NCI-H774 (cell line): Measurements from ENCODE around the gene SLC24A3.

Experiments
- DNase-seq: peaks from one replicate; lab custom pipeline; 2025; lab: John Stamatoyannopoulos, UW

Gene SLC24A3

DNA sequence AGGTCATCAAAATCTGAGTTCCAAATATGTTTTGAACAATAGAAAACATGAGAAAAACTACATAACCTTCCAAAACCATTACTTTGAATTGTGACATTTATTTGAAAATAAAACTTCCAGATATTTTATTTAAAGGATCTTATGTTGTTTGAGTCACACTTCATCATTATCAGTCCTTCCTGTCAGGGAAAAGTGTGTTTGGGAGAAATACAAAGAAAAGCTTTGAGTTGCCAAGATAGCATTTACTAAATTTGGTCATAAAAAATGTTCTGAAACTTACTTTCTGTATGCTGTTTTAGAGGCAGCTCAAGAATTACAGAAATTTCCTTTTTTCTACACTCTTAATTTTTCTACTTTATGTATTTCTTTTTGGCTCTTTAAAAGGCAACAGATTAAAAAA, 337.5 kb downstream of the SLC24A3 start:
- no peak for DNase-seq

DNA sequence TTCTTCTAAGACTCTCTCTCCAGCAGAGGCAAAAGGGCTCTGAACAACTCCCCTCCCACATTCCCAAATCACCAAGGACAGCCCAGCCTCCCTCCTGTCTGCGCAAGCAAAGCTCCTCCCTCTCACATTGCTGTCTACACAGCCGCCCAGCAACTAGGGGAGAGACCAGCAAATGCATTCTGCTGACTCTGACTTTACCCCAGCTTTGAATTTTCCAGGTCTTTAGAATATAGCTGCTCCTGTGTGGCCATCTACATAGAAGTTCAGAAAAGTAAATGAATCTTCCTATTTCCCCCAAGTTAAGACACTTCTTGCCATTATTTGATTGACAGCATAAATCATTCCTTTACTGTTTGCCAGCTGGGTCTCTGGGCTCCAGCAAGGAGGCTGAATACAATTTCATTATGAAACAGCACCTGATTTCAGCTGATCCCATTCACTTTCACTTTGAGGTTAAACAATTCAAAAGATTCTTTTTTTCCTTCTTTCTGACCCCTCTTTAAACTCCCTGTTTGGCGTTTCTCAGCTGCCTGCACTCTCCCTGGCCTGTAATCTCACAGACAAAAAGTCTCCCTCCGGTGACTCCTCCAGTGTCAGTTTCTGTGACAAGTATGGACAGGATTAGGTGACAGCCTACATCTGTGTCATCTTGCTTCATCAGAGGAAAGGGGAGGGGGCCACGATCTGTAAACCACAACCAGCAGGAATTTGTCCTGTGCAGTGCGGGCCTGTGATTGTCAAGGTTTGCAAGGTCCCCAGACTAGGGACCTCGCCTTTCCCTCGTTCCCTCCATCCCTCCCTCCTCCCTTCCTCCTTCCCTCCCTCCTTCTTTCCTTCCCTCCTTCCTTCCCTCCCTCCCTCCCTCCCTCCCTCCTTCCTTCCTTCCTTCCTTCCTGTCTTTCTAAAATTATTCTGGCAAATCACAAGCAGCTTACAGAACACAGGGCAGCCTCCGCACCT, 340.1 kb downstream of the SLC24A3 start:
- no peak for DNase-seq

DNA sequence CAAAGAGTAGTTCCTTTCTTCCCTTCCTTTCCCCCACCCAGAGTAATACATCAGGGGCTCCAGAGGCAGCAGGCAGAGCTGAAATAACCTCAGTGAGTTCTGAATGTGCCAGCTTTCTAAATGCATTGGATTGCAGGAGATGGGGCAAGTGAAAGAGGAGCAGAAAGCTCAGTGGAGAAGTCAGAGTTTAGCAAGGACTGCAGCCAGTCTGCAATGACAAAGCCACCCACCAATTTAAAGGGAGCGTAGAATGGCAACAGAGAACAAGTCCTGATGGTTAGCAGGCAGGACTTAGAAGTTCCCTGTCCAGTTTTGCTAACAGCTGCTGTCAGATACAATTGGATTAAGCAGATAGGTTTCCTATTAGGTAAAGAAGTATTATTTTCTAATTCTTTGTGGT, 342.2 kb downstream of the SLC24A3 start:
- DNase-seq = no peak

DNA sequence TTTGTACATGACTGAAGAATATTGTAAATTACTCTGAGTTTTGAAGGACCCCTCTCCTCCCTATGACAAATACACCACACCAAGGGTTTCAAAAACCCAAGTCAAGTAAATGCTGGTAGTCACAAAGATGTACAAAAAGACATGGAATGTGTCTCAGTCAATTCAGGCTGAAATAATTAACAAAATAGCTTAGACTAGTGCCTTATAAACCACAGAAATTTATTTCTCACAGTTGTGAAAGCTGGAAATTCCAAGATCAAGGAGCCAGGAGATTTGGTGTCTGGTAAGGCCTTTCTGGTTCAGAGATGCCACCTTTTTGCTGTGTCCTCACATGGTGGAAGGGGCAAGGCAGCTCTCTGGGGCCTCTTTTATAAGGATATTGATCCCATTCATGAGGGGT, 343.3 kb downstream of the SLC24A3 start:
- no peak for DNase-seq

DNA sequence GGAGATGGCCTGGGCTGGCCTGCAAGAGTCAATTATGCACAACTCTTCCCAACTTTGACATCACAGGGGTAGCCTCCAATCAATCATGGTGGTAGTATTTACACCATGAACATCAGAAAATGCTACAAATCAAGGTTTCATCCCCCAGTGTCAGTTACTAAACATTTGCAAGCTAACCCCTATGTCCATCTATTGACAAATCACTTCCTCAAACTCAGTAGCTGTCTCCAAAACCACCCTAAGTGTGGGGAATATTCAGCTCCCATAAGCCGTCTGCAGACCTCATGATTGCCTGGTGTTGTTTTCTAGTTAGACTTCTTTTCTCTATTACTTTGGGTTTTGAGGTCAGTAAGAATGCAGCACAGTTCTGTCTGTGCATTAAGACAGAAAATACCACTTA, 344.8 kb downstream of the SLC24A3 start:
- no peak for DNase-seq

DNA sequence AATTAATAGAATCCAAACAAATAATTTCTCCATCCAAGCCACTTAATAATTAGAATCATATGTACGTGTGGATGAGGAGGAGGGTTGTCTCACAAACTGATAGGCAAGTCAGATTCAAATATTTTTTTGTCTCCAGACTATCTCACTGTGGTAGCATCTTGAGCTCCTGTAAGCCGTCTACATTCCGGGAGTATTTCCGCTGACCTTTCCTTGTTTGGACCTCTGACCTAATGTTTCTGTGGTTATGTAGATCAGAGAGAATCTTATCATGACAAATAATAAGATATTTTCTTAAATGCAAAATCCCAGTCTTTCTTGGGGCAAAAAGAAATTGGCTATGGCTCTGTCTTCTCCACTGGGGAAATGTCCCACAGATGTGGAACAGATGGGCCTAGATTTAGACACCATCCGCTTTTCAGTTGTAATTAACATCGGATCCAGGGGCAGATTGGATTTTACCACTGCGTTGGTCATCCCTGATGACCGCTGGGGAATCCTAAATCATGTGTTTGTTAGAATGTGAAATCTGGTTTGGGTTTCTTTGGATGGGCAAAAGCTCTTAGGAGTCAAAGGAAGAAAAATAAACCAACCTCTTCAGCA, 348.5 kb downstream of the SLC24A3 start:
- no peak for DNase-seq

DNA sequence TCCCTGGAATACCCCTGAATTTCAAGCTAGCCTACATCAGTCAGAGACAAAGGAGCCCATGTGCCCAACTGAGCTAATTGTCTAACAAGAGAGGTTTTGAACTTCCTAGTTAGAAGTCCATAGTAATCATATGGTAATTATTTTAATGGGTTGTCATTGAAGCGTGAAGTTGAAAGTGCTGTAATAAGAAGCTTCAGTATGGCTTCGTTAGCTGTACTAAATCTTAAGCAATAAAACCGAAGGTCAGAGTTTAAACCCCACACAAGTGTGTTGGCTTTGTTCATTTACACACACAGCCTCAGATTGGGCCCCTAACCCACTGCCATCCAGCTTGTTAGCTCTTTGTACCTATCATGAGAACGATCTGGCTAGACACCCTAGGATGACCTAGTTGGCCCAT, 350.0 kb downstream of the SLC24A3 start:
- no peak for DNase-seq

DNA sequence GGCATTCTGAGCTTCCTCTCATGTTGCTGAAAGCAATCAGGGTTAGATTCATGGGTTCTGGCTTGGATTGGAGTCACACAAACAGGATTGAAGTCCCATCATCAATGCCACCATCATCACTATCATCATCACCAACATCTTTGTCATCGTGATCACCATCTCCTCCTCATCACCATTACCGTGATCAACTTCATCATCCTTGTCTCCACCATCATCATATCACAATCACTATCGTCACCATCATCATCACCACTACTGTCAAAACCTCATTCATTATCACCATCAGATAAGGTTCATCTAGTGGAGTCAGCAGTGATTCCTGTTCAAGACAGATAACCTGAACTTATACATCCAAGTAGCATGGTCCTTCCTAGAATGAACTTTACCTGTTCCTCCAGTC, 351.8 kb downstream of the SLC24A3 start:
- no peak for DNase-seq

DNA sequence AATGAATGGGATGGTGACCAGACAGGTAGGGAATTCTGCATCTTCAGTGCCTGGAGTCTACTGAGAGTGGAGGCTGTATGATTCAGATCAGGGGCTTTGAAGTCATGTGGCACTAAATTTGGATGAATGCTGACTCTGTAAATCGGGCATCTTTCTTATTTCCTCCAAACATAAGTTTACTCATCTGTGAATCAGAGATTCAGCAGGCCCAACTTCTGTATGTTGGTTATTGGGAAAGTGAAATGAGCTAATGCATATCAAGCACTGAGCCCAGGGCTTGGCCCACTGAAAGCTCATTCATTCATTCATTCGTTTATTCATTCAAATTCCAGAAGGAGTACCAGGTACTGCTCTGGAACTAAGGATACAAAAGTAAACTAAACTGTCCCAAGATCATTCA, 353.3 kb downstream of the SLC24A3 start:
- DNase-seq = no peak

DNA sequence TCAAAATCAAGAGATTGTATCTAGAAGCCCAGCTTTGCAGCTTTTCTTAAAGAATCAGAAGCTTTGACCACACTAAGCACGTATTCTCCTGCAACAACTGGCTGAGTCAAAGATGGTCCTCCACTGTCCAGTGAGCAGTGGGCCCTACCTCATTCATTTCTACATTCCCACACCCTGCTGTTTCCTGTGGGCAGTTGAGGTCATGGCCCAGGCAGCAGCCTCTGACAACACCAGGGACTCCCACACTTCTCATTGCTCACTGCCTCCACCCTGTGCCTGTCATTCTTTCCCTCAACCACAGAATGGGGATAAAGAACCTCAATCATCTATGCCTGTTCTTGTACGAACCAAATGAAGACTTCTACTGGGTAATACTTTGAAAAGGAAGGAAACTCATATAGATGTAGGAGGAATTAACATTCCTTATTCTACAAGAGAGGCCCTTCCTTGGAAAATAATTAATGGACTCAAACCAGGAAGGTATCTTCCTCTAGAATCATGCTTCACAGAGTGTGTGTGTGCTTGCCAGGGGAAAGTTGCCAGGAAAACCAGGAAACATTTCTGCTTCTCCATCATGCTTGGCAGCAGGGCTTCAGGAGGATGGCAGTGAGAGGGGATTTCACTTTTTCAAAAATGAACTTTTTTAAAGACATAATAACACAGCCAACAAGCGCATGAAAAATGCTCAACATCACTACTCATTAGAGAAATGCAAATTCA, 353.9 kb downstream of the SLC24A3 start:
- DNase-seq = no peak

DNA sequence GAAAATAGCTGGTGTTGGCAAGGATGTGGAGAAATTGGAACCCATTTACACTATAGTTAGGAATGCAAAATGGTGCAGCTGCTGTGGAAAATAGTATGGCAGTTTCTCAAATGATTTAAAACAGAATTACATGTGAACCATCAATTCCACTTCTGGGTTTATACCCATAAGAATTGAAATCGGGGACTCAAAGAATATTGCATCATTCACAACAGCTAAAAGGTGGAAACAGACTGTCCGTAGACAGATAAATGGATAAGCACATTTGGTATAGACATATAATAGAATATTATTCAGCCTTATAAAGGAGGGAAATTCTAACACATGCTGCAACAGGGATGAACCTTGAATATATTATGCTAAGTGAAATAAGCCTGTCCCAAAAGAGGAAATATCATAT, 355.7 kb downstream of the SLC24A3 start:
- DNase-seq = no peak

DNA sequence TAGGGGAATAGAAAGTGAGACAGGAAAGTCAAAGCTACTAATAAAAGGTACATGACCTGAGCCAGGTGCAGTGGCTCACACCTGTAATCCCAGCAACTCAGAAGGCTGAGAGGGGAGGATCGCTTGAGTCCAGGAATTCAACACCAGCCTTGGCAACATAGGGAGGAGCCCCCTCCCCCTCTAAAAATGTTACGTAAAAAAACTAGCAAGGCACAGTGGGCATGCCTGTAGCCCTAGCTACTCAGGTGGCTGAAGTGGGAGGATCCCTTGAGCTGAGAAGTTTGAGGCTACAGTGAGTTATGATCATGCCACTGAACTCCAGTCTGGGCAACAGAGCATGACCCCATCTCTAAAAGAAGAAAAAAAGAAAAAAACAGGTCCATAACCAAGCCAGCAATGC, 359.6 kb downstream of the SLC24A3 start:
- DNase-seq = no peak

DNA sequence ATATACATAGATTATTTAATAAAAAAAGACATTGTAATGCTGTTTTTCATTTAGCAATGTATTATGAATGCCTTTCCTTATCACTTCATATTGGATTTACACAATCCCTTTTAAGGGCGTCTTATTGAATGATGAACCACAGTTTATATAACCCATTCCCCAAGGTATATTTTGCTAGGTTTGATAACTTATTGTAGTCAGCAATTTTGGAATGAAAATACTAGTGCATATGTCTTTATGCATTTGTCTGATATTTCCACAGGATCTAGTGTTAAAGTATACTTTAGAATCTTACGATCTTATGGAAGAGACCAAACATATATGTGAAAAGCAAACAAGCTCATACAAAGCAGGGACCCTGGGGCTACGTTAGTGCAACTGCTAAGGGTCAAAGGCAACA, 365.2 kb downstream of the SLC24A3 start:
- no peak for DNase-seq

DNA sequence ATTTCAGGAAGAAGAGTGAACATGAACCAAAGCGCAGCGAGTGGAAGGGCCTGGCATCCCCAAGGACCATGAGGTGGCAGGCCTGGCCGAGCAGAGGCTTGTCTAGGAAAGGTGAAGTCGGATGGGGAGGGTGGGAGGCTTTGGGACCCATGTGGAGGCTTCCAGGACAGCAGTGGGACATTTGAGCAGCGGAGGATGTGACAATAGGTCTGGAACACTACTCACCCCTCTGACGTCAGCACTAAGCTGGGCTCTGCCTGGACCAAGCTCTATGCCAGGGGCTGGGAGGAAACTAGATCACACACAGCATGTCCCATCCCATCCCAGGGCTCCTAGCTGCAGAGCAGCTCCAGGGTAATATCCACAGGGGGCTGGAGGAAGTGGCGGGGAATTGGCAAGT, 370.3 kb downstream of the SLC24A3 start:
- DNase-seq = no peak

DNA sequence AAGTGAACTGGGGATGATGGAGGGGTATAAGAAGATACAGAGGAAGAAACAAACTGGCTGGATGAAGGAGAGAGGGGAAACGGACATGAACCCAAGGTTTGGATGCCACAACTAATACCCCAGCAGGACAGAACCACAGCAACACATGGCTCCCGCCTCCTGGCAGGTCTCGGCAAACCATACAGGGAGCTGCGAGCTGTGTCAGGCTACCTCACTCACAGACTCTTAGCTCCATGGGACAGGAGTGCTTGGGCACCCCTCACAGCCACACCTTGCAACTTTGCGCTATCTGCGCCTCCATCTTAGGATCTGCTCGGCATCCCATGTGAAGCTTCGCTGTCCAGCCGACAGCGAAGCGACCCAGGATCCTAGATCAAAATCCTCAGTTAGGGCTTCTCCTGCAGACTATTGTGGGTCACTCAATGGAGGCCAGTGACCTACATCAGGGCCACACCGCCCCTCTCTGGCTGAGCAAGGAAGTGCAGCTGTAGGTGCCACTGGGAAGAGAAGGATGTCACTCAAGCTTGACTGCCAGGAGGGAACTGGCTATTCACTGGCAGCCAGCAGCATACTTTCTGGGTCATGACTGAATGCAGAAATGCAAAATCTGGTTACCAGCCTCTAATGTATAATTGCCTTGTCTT, 371.2 kb downstream of the SLC24A3 start:
- DNase-seq = peak; percentile 51

DNA sequence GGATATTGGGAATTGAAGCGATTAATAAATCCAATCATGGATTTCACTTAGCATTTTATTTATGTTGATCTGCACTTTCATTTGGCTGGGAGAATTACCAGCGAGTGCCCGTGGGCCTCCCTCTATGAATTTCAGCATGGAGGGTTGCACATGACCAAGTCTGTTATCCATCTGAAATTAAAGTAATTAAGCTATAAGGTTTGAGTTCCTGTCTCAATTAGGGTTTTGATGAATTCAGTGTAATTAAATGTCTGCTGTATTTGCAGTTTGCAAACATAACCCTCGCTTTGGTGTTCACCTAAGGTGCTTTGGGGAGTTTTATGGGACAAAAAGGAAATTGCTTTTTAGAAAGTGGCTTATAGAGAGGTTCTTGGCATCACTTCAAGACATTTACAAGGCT, 375.8 kb downstream of the SLC24A3 start:
- no peak for DNase-seq

DNA sequence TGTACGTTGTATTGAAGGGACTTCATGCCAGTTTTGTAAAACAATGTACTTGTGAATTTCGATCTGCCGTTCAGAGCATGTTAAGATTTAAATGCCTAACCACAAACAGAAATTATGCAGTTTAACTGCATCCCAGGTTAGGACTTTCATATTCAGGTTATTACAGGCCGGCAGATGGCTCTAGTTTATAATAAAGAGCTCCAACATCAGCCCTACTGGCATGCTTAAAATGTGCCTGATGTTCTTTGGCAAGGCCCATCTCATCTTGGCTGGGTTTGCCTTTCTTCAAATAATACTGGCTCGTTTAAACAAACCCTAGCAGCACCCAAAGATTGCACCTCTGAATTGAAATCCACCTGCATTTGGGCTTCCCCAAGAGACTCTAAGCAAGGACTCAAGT, 376.3 kb downstream of the SLC24A3 start:
- no peak for DNase-seq

DNA sequence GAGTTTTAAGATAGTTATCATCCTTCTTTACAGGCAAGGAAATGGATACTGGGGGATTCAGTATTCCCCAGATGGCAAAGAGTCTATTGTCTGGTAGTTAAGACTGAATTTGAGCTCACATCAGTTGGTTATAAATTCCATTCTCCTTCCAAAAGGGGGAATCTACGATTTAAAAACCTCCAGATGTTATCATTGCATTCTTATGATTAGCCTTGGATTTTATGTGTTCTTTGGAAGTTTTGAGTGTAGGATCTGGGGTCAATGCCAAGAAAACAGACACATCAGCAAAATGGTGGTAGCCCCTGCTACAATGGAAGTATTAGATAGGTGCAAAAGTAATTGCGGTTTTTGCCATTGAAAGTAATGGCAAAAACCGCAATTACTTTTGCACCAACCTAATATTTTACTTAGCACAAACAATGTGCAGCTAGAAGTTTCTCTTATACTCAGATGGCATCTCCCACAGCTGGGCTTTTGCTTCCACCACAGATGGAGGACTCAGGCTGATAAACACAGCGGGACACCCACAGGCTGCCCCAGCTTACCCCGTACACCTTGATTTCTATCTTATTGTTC, 377.4 kb downstream of the SLC24A3 start:
- DNase-seq = no peak

DNA sequence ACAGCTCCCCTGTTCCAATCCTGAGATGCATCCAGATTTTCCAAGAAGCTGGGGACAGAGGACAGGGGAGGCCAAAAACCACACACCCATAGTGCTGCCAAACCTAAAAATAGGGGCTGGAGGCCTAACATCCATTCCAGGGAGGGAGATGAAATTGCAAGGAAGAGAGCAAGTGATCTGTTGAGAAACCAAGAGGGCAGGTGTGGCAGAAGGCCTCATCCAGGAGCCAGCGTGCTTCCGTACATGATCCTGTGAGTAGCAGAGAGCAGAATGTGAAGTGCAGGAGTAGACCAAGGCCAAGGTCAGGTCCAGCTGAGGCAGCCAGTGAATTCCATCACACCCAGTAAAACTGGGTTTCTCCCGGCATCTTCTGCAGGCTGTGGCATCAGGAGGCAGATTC, 377.9 kb downstream of the SLC24A3 start:
- DNase-seq = no peak

DNA sequence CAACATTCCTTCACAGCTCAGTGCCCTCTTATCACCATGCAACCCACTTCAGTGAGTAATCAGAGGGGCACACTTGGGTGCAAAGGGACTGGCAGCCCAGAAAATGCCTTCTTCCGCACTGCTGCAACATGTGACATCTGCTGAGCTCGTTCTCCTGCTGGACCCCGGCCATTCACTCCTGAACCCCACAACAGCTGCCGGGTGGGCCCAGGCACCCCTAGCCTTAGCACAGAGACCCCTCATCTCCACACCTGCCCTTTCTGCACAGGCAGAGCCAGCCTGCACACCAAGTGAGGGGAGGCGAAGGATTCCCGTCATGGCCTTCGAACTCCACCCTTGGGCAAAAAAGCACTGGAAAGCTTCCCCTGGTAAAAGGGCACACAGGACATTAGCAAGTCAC, 381.3 kb downstream of the SLC24A3 start:
- DNase-seq = no peak

DNA sequence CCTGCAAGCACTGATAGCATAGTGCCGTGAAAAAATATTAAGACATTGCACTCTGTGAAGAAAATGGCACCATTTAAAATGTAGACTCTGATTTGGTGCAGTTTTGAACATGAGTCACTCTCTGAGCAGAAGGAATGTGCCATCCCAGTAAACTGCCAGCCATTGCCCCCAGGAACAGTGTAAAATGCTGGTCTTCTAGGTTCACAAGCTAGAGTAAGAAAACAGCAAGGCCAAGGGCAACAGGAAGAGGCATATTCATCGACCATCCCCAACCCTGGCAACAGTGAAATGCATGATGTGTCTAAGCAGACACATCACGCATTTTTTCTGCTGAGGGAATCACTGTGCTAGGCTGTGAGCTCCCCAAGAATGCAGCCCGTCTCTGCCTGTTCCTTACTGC, 382.5 kb downstream of the SLC24A3 start:
- DNase-seq = no peak
